ENCODE data around the gene DMD.

The DMD gene

GRCh38 chrX:31506928-31507327, 1704.4 kb downstream of the DMD start:
- H3K4me3 ChIP-seq (ENCODE audit: low read depth, low read length) = no peak overlapping the region
- no peak for TF ChIP-seq CTCF (IDR thresholded peaks at IDR 0.05; ENCODE audit: low read depth, low read length)

DNA sequence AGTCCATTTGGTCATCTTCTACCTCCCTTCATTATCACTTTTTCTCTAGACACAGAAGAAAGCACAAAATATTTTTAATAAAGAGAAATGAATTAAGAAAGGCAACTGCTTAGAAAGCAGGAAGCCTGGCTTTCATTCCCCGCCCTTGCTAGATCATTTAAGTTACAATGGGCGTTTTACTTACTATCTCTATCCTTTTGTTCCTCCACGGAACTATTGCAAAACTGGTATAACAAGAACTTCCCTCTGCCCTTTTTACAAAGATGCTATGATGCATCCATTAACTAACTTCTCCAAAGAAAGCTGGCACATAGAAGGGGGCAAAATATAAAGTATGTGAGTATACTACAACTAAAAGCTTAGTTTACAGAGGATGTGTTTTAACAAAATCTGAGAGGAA, 1705.0 kb downstream of the DMD start:
- H3K4me3 ChIP-seq (ENCODE audit: low read depth, low read length) = no peak overlapping the region
- no peak for TF ChIP-seq CTCF (IDR thresholded peaks at IDR 0.05; ENCODE audit: low read depth, low read length)

- no peak for TF ChIP-seq CTCF (IDR thresholded peaks at IDR 0.05; ENCODE audit: low read depth, low read length)
- H3K4me3 ChIP-seq (ENCODE audit: low read depth, low read length) = no peak overlapping the region
Observed at GRCh38 chrX:31500921-31501320, 1710.4 kb downstream of the DMD start.

- no peak for TF ChIP-seq CTCF (IDR thresholded peaks at IDR 0.05; ENCODE audit: low read depth, low read length)
- H3K4me3 ChIP-seq (ENCODE audit: low read depth, low read length) = no peak overlapping the region
Observed at GRCh38 chrX:31499109-31499508, 1712.2 kb downstream of the DMD start.

- no peak overlapping the region for H3K4me3 ChIP-seq (ENCODE audit: low read depth, low read length)
- no peak for TF ChIP-seq CTCF (IDR thresholded peaks at IDR 0.05; ENCODE audit: low read depth, low read length)
Observed at GRCh38 chrX:31497086-31497485, 1714.3 kb downstream of the DMD start.

- no peak overlapping the region for H3K4me3 ChIP-seq (ENCODE audit: low read depth, low read length)
Observed at GRCh38 chrX:31487951-31488350, 1723.4 kb downstream of the DMD start.

GRCh38 chrX:31483336-31483735, 1728.0 kb downstream of the DMD start:
- no peak for TF ChIP-seq CTCF (IDR thresholded peaks at IDR 0.05; ENCODE audit: low read depth, low read length)
- H3K4me3 ChIP-seq (ENCODE audit: low read depth, low read length) = no peak overlapping the region

More at GRCh38 chrX:31487951-31488350, 1723.4 kb downstream of the DMD start:
- no peak for TF ChIP-seq CTCF (IDR thresholded peaks at IDR 0.05; ENCODE audit: low read depth, low read length)

All from WI38 (cell line).